HG02970 (cell line): ENCODE measurements around the gene LRRK1.

Source experiments
- ATAC-seq: cut with Tn5 transposase; IDR thresholded peaks from one replicate; pipeline ENCODE4 v1.9.1; 2021; ENCODE audit warnings: mild to moderate bottlenecking, moderate library complexity, moderate number of reproducible peaks; ENCODE audit not compliant: unreplicated experiment, low FRiP score

The LRRK1 gene

DNA sequence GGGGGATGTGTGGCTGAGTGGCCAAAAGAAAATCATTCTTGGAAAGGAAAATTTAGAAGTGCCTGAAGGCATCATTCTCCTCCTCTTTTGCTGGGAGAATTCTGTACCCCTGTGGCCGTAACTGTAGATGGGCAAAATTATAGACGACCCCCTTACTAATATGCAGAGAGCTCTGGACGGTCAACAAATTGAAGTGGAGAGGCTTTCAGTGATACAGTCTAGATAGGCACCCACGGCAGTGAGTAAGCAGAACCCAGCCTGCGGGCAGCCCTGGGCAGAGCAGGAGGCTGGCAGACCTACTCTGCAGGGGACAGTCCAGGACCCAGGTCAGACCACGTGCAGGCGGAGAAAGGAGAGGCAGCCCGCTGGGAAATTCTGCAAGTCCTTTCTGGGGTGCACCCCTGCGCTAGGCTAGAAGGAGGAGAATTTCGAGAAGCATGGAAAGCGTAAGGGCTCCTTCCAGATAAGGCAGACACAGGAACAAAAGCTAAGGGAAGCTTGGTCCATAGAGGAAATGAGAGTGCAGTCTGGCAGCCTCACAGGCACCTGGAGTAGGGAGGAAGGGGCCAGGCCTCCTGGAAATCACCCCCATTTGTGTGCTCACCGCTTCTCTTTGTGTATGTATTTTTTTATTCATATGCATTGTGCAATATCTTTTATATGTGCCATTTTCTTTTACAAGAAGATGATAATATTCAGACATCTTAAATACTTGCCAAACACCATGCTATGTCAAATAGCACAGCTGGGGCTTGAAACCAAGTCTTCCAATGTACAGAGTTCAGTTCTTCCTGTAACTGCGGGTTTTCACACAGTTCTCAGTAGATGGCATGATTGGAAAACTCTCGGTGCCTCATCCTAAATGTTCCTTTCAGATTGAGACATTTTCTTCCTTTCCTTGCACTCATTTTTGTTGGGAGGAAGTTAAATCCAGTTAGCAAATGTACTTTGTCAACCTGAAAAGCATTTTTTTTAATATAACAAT, 40.2 kb downstream of the LRRK1 start:
- ATAC-seq = no peak

DNA sequence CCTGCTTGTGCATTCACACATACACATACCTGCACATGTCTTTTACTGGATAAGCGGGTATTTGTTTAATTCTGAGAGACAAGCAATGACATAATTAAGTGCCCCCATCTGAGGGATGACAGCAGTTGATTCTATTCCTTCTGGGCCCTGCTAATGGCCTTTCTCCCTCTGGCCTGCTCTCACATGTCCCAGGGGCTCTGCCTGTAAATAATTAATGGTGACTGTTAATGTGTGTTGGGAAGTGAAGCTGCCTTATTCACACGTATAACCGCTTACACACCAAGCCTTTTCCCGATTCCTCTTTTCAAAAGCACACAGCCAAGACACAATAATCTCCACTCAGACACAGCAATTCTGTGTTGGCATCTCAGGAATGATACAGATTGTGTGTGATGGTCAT, 47.8 kb downstream of the LRRK1 start:
- peak; percentile 59 for ATAC-seq

DNA sequence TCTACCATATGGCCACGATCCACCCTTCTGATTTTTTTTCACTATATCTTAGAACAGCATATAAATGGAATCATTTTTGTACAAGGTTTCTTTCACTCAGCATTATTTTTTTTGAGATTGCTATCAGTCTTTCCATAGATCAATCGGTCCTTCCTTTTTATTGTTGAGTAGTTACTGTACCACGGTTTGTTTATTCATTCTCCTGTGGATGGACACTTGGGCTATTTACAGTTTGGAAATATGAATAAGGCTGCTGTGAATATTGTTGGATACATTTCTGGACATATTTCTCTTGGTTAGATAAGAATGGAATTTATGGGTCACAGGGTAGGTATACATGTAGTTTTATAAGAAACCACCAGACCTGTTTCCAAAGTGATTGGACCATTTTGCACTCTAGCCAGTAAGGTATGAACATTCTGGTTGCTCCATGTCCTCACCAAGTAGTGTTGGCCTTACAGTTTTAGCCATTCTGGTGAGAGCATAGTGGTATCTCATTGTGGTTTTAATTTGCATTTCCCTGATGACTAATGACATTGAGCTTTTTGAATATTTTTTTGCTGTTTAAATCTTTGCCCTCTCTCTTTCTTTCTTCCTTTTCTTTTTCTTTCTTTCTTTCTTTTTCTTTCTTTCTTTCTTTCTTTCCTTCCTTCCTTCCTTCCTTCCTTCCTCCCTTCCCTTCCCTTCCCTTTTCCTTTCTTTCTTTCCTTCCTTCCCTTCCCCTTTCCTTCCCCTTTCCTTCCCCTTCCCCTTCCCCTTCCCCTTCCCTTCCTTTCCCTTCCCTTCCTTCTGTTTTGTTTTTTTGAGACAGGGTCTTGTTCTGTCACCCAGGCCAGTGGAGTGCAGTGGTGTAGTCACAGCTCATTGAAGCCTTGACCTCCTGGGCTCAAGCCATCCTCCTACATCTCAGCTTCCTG, 49.2 kb downstream of the LRRK1 start:
- no peak for ATAC-seq

DNA sequence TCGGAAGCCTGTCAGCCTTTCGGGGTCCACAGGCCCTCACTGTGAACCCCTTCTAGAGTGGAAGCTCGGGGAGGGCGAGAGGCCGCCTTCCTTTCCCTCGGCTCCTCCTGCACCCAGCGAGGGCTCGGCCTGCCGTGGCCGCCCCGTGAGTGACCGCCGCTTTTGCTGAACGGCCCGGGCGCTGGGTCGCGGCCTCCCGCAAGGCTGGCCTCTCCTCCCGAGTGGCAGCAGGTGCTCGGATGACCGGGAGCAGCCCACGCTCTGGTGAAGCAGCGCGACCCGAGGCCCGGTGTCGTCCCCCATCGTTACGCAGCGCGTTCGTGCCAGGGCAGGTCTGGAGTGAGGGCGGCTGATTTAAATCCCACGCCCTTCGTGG, 53.8 kb downstream of the LRRK1 start:
- no peak for ATAC-seq

DNA sequence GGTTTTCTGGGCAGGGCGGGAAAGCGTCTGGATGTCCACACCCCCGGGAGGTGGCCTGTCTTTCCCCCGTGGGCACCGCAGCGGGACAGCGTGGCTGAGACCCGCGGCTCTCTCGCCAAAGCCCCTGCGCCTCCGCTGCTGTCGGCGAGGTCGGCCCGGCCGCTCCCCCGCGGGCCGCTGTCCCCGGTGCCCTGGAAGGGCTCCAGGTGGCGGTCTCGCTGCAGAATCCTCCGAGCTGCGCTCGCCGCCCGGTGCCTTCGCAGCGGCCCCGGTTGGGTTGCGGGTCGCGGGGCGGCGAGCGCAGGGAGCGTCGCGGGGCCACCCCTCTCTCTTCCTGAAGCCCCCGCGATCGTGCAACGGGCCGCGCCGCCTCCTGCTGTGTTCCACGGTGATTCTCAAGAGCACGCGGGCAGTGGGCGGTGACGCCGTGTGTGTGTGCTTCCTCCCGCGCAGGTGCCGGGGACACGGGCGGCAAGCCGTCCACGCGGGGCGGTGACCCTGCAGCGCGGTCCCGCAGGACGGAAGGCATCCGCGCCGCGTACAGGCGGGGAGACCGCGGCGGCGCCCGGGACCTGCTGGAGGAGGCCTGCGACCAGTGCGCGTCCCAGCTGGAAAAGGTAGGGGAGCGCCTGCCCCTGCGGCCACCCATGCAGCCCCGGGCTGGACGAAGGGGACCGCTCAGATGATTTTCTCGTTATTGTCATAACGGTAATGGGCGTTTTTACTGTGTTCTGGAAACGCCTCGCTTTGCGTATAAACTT, 54.4 kb downstream of the LRRK1 start:
- no peak for ATAC-seq

DNA sequence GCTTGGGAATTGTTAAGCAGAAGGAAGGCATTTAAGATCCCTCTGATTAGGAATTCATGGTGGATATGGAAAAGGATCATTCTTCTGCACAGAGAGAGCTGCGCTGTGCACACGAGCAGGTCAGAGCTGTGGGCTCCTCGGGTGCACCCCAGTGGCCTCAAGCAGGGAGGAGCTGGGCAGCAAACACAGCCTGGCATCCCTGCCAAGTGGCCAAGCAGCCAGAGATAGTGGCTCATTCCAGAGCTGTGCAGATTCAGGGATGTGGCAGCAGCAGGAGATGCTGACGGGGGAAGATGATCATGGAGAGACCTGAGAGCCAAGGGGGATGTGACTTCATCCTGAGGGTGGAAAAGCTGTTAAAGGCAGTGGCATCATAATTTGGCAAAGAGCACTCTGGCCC, 55.9 kb downstream of the LRRK1 start:
- no peak for ATAC-seq

DNA sequence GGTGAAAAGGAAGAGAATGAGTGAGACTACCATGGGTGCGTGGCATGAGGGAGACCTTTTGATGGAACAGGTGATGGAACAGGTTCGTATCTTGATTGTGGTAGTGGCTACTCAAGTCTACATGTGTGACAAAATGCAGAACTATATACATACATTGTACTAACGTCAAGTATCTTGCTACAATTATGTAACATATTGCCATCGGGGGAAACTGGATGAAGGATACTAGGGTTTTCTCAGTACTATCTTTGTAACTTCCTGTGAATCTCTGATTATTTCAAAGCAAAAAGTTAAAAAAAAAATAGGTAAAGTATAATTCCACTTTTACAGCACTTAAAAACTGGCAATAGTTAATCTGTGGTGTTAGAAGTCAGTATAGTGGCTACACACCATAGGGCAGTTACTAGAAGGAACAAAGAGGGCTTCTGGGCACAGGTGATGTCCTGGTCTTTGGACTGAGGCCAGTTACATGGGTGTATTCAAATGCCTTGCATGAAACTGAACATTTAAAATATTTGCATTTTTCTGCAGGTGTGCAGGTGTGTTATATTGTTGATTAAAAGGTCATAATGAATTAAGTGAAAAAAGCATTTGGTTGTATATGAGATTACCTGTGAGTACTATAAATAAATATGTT, 61.4 kb downstream of the LRRK1 start:
- no peak for ATAC-seq

DNA sequence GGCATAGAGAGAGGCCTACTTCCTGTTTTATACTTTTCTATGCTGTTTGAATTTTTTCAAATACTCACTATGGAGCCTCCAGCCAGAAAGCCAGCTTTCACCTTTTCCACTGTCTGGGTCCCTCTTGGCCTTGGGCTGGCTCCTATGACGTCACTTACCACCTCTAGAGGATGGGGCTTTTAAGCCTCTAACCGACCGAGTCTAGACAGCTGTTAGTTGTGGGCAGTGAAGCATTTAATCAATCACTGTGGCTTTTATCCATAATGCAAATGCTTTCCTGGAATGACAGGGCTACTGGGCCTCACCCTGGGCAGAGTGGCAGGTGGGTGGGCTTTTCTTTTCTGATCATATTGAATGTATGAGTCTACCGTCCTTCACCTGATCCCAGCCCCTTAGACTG, 61.9 kb downstream of the LRRK1 start:
- ATAC-seq = no peak

DNA sequence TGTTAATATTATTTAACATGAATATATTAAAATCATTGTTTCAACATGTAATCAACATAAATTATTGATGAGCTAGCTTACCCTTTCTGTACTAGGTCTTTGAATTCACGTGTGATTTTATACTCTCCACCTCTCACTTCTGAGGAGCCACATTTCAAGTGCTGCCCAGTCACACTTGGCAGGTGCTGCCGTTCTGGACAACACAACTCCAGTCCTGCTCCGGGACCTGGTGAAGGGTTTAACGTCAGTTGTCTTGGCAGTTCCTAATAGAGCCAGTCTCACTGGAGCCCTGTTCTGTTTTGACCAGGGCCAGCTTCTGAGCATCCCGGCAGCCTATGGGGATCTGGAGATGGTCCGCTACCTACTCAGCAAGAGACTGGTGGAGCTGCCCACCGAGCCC, 64.1 kb downstream of the LRRK1 start:
- ATAC-seq = no peak

DNA sequence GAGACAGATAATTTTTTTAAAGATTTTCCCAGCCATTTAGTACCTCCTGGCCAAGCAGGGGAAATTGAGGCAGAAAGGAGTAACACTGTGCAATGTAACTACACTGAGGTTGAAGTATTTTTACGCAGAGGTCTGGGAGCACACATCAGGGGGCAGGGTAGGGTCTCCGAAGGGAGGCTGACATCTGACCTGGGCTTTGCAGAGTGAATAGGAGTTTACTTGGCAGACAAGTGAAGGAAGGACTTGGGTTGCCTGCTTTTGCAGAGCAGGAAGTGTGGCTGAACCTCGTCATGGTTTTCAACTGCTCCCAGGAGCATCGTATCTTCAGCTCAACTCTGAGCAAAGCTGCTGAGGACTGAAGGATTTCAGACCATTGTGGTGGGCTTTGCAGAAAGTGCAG, 66.2 kb downstream of the LRRK1 start:
- no peak for ATAC-seq

DNA sequence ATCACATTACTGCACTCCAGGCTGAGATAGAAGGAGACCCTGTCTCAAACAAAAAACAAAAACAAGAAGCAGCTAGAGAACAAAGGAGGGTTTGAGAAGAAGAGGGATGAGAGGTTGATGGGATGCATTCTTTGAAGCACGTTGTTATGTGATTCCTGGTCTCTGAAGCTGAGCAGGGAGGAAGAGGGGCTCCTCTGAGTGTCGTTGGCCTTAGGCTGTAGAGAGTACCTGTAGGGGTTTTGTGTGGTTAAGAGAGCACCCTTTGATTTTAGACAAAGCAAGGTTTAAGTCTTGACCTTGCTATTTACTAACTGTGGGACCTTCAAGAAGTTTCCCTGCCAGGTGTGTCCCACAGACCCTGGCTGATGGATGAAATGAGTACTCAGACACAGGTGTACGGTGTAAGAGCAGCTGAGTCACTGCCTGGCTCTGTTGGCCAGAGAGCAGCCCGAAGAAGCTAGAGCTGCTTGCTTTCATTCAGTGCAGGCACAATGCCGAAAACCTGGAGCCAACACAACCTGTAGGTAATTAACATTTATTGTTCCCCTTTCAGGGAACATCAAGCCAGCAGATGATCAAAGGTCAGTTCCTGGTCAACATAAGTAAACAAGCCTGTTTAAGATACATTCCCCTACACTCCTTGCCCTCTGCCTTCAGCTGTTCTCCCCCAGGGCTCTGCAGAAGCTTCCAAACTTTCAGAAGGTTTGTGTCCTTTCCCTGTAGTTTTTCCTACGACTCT, 67.2 kb downstream of the LRRK1 start:
- ATAC-seq = no peak

DNA sequence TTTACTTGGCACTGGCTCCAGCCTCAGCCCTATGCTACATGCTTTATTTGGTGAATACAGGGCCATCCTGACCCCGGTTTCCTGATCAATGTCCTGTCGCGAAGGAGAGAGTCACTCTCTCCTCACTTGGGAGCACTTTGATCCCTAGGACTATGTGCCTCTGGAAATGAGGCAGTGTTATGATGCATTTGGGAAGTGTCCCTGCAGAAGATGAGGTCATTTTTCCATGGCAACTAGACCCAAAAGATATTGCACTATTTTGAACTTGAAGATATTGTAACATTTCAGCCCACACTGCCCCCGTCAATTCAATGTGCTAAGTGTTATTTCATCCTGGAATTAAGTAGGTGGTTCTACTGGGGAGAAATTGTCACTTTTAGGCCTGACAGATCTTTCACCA, 68.0 kb downstream of the LRRK1 start:
- no peak for ATAC-seq

DNA sequence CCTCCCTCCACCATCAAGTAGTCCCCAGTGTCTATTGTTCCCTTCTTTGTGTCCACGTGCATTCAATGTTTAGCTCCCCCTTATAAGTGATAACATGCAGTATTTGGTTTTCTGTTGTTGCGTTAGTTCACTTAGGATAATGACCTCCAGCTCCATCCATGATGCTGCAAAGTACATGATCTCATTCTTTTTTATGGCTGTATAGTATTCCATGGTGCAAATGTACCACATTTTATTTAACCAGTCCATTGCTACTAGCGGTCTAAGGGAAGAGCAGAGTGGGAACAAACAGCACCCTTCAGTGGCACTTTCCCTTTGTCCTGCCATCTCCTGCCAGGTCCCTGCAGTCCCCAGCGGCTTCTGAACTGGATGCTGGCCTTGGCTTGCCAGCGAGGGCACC, 69.1 kb downstream of the LRRK1 start:
- ATAC-seq = no peak

DNA sequence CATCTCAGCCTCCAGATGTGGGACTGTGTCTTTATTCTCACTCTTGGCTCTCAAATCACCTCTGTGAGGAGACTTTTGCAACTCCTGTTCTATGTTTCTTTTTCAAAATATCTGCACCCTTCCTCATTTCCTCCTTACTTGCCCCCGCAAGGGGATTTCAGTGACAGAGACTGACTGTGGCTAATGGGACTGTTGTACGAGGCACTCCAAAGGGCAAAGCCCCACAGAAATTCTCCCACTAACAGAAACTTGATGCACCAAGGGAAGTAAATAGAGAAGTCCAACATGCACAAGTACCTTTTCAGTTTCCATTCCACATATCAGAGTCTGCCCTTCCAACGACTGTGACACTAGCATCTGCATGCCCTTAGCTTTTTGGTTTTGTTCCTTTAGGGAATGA, 69.7 kb downstream of the LRRK1 start:
- ATAC-seq = no peak

DNA sequence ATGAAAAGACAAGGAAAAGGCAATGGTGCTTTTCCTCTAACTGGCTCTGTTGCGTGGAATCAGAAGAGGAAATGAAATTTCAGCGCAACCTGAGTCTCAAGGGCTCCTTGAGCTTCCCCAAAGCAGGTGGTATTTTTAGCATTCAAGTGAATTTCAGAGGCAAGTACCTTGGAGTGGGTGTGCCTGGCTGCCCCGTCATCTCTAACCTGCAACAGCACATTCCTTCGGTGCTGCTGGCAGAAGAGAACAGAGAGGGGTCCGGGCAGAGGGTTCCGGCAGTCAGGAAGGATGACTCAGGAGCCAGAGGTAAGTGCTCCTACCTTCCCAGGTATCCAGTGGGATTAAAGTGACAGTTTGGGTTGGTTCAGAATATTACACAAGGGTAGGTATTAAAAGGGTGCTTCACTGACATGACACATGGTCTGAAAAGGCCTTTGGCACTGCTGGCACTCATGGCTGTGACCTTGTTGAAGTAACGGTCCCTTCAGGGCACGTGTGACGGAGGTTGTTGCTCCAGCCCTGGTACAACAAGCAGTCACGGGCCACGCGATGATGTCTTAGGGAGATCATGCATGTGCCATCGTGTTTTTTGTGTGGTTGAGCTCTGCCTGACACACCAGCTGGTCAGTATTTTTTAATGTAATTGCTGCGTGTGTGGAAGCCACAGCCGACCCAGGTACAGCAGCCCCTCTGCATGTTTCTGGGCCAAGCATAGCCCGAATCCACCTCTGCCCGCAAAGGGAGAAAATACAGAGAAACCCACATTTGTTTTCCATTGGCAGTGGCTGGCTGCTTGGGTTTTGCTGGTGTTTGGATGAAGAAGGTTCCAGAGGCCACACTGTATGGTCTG, 75.7 kb downstream of the LRRK1 start:
- ATAC-seq = no peak

DNA sequence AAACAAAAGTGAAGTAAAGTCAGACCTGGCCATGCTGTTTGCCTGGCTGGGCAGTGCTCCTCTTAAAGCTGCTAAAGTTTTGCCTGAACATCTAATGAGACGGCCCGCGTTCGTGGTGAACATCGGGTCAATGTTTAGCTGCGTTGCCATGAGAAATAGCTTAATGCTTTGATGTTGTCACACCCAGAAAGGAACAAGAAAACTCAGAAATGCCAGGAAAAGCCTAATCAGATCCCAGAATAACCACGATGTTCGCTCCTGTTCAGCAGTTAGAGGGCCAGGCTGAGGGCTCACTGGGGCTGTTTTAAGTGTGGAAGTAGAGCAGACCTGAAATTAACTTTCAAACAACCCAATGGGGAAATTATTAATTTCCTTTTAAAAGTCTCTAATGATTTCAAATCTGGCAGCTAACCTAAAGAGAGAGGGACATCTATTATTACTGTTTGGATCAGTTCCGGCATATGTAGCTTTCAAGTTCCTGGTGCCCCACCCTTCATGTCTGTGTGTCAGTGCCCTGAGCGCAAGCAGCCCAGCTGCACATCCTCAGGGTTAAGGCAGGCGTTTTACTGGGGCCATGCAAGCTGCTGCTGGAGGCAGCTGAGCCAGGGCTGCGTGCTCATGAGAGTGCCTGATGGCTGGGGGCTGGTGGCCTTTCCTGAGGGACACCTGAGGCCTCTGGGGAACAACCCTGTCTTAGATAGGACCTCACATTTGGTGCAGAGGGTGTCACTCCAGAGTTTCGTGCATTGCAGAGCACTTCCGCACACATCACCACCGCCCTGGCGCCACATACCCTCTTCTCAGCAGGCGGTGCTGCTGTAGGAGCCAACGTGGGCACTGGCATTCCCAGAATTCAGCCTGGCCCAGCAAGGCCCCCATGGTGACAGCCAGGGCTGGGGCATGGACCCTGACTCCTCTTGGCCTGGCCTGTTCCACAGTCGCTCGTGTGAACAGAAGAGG, 76.6 kb downstream of the LRRK1 start:
- no peak for ATAC-seq

DNA sequence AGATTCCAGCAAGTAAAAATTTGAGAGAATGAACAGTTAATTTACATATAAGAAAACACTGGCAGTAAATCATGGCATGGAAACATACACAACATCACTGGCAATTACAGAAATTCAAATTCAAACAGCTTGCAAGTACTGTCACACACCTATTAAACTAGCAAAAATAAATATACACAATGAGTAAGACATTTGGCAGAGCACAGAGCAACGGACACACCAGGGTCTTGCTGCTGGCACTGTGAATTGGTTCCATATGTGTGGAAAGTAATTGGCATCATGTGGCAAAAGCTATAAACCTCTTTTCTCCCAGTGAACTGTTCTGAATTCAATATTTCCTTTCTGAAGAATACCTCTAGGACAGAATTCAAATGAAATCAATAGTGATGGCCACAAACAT, 78.3 kb downstream of the LRRK1 start:
- ATAC-seq = no peak

DNA sequence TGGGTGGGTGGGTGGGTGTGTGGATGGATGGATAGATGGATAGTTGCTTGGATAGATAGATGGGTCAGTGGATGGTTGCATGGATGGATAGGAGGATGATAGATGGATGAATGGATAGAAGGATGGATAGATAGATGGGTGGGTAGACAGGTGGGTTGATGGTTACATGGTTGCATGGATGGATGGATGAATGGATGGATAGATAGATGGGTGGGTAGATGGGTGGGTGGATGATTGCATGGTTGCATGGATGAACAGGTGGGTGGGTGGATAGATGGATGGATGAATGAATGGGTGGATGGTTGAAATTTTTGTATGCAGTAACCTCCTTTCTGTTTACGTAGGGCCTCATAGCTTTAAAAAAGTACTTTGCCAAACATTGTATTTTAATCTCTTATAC, 79.5 kb downstream of the LRRK1 start:
- no peak for ATAC-seq
